Activated CD4-positive, alpha-beta T cell treated with anti-CD3 and anti-CD28 coated beads, Interleukin-2, amount 50 U/mL, for 16 hours (primary cell): Measurements from ENCODE around the gene PAQR7.
A peak's percentile ranks its signal among the peaks of the same experiment; 100 is the strongest.

Source experiments
- DNase-seq: peaks from one replicate; pipeline ENCODE4 v3.0.0-alpha.2; 2020

PAQR7 gene

DNA sequence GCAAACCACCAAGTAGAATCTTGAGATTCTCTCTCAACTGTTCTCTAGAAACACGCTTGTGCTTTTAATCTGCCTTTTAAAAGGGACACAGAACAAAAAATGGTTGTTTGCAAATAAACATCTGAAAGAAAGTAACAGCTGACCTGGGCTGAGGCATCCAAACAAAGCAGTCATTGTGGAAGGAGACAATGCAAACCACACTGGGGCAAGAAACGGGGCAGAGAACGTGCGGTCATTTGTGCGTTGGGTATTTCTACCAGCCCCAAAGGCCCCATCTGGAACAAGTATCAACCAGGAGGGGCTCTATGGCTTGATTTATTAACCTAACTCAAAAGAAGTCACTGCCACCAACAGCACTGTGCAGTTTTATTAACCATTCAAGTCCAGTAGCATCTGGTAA lies 24.7 kb upstream of the PAQR7 start:
- DNase-seq: no peak

DNA sequence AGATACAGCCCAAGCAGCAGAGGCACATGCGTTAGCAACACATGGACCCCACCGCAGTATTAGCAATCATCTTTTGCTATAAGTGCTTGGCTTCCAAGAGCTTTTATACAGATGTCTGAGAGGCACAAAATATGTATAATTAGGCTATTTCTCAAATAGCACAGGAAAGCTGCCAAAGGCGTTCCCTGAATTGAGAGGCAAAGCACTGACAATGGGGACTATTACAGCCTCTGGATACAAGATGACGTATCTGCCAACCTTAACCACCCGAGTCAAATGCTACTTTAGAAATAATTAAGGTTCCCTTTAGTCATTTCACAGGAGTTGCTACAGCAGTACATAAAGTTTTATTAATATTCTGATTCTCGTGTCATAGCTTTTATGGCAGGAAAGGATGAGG lies 24.3 kb upstream of the PAQR7 start:
- DNase-seq: no peak

DNA sequence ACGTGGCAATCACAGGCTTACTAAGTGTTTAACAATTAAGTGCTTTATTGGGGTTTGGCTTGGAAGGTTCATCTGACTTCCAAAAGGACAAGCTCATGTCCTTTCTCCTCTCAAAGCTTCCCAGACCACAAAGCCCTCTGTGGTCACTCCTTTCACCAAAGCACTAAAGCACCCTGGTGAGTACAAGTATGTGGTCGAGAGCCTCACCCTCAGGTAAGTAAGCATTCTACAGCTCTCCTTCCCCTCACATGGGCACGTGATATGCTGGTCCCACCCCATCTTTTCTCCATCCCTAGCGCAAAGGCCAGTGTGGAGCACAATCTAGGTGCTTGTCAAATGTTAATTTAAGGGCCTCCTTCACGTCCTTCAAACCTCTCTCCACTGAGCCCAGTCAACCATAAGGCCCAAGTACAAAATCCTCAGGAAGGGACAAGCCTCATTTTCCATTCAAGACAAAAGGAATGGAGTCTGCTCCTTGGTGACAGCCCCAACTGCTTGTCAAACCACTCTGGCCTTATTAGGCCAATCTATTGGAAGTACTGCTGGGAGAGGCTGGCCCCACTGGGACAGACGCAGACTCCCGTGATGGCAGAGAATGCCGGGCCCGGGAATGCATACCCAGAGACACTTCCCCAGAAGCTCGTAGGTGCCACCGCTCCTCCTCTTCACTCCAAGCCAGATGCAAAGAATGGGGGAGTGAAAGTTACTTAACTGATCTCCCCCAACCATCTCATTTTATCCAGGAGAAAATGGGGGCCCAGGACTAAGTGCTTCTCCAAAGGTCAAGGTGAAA lies 22.9 kb upstream of the PAQR7 start:
- DNase-seq: no peak

DNA sequence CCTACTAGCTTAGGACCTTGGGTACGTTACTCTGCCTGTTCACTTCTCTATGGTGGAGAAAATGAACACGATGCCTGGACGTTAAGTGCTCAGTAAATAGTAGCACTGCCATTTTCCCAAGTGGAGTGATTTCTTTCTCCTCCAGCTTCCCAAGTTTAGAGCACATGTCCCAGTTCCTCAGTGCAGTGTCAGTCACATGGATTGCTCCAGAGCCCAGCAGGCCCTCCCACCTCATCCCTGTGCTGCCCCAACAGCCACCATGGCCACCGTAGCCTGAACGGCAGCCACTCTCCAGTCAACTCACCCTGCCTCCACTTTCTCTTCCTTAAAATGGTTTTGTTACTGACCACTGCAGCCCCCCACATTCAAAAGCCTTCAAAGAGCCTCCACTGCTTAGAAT lies 22.2 kb upstream of the PAQR7 start:
- DNase-seq: no peak

DNA sequence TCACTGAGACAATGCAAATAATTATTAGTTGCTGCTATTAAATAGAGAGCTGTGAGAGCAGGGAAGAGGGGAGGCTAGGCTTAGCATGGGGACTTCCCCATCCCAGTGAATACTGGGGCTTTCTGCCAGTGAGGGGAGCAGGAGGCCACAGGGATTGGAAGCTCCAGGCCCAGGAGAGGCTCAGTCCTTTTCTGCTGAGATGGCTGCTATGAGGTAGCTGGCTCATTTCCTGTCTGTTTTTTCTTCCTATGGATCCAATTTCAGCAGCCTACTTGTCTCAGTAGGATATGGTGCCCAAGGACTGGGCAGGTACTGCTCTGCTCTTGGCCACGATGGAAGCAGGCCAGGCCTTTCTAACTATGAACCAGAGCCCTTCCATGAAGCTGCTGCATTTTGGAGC lies 20.8 kb upstream of the PAQR7 start:
- DNase-seq: no peak

DNA sequence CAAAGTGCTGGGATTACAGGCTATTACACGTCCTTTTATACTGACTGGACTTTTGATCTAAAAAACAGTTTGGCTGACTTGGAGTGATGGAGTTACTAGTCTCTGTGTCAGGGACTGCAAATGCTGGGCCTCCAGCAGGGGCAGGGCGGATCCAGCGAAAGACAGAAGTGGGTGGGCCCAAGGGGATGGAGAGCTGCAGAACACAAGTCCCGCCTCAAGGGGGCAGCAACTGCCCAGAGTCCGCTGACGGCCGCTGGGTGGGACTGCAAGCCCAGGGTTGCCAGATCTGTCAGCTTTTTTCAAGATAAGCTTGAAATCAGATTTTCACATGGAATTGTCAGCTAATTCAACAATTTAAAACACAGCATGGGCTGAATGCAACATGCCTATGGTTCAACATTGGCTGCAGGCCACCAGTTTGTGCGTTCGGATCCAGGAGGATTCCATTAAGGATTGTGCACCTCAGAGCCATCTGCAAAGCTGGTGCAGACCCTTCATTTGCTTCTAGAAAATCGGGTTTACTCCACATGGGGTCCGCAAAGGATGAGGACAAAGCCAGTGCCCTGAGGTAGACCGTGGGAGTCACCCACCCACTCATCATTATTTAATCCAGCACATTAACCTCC lies 20.0 kb upstream of the PAQR7 start:
- peak; percentile 90 for DNase-seq

DNA sequence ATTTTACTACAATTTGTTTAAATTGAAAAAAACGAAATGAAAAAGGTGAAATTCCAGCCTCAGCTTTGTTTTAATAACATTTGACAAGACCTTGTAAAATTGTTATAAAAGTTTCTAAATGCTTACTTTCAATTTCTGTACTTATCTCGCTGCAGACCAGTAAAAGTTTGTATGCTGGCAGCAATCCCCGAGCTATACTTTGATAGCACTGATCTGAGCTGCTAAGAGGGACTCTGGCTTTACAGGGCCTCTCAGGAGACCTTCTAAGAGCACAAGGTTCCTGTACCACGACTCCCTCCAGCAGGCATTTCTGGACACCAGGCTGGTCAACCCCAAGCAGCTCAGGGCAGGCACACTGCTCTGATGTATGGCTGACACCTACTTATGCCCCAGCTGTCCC lies 17.6 kb upstream of the PAQR7 start:
- no peak for DNase-seq

DNA sequence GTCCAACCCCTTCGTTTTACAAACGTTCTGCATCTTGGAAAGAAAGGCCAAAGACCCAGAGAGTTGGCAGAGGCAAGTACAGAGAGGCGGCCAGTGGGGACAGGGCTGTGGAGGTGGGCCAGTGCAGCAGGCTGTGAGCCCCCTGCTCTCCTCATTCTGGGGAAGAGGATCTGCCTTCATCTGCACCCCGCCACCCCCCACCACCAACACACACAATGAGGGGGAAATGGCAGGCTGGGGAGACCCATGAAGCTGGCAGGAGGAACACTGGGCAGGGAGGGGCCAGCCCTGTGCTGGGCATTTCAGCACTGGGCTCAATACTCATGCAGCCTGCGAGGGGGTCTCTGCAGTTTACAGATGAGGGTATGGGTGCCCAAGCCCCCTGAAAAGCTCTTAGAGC lies 16.1 kb upstream of the PAQR7 start:
- no peak for DNase-seq

DNA sequence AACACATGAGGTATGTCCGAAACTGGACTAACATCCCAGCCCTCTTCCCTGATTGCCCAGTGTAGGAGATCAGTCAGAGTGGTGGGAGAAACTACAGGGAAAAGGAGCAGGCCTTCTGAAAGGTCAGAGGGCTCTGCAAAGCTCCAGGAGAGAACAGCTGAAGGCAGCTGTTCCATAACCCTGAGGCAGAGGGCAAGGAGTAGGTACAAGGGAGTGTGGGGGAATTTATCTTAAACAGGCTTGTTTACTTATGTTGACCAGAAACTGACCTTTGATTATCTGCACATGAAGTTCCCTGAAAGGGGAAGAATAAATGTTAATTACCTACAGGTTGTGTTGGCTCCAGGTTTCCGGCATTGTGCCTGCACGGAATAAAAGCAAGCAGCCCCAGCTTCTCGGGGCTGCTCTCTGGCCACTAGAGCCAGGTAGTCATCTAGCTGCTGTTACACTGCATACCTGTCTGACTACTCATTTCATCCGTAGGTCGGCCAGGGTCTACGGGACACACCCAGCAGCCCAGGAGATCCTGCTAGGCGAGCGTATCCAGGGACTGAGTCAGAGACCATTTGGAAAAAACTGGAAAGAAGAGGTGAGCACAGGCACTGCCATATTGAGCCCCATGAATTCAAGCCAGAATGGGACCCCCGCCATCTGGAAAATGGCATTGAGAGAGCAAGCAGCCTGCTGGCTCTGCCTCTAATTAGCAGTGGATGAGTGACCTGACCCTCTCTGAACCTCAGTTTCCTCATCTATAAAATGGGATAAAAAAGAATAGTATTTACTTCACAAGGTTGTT lies 14.9 kb upstream of the PAQR7 start:
- DNase-seq: no peak

DNA sequence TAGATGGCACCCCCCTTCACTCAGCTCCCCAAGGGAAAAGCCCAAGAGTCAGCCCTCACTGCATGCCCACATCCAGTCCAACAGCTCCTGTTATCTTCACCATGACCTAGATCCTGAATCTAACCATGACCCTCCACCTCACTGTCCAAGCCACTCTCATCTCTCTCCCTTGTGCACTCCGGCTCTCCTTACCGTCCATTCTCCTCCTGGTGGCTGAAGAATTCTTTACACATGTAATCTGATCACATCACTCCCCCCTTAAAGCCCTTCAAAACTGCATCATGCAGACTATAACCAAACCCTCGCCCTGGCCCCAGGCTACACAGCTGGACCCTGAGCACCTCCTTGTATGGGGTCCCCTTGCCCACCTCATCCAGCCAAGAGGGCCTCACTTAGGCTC lies 14.0 kb upstream of the PAQR7 start:
- DNase-seq: no peak

DNA sequence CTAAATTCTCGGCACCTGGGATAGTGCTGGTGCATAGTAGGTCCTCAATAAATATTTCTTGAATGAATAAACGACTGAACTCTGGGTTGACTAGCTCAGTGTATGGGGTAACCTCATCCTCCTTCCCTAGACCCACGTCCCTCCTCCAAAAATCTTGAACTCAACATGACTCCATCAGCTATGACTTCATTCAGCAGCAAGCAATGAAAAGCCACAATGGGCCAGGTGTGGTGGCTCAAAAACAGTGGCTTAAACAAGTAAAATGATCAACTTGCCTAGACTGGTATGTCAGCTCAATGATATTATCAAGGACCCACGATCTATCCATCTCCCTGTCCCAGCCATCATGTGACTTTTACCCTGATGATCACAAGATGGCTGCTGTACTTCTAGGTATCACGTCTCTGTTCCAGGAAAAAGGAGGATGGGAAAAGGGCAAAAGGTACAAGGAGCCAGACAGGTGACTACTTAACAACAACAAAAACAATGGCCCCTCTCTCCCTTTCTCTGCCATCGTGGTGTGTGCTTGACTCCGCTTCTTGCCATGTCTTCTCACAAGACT lies 13.0 kb upstream of the PAQR7 start:
- no peak for DNase-seq

DNA sequence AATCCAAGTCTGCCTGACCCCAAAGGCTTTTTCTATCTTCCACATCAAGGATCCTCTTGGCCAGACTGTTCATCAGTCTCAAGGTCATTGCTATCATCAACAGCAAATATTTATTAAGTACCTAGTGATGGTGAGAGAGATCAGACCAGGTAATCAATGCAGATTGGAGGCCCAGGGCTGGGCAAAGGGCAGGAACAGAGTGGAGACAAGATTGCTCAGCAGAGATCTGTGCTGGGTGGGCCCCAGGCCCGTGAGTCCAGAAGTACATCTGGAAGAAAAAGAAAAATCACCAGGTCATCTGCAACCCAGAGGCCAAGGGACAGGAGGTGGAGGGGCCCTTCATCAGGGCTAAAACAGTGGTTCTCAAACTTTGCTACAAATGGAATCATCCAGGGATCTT lies 10.1 kb upstream of the PAQR7 start:
- DNase-seq: no peak

DNA sequence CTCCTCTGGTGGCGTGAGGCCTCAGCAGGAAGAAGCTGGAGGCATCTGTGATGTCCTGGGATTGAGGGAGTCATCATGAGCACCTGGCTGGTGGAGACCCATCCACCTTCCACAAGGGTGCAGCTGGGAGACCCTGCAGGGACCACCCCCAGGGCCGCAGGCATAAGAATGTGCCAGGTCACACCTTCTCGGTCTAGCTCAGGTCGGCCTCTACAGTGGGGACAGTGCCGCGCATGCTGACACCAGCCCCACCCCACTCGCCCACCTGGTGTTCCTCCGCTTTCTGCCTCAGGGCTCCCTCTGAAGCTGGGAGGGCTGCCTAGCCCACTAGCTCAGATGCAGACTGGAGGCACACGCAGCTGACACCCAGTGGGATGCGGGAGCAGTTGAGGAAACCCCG lies 5.8 kb upstream of the PAQR7 start:
- no peak for DNase-seq

DNA sequence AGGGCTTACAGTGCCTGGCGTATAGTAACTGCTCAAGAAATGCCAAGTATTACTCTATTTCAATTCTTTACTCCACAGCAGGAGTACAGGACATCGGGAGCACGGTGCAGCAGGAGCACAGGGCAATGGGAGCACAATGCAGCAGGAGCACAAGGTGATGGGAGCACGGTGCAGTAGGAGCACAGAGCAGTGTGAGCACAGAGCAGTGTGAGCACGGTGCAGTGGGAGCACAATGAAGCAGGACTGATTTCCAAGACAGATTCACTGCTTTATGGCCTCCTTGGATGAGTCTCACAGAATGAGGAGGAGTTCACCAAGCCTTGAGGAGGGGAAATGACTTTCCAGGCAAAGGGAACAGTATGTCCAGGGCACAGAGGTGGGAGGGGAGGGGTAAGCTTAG lies 5.0 kb upstream of the PAQR7 start:
- no peak for DNase-seq

DNA sequence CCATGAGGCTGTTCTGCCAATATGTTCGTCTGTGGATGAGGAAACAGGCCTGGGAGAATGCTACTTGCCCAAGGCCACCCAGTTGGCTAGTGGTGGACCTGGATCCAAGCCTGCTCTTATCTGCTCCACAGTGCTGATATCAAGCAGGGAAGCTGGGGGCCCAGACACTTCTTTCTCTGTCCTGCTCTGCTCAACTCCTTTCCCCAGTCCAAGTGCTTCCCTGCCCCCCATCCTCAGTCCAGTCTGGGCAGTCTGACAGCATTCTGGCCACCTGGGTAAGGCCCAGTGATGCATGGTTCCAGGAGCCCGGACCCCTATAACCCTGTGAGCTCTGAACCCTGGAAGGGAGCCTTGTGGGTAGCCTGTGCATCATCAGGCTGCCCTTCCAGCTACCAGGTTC lies 4.2 kb upstream of the PAQR7 start:
- no peak for DNase-seq

DNA sequence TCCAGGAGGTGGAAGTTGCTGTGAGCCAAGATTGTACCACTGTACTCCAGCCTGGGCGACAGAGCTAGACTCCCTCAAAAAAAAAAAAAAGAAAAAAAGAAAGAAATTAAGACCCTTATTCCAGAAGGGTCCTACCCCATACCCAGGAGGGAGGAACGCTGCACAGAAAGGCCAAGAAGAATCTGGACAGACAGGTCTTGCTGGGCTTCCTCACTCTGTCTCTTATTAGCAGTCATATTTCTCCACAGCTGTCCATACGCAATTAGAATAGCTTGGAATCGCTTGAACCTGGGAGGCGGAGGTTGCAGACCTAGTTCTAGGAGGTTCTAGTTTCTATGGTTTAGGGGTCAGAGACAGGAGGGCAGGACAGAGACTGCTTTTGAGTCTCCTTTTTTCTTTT lies 3.2 kb upstream of the PAQR7 start:
- DNase-seq: no peak

DNA sequence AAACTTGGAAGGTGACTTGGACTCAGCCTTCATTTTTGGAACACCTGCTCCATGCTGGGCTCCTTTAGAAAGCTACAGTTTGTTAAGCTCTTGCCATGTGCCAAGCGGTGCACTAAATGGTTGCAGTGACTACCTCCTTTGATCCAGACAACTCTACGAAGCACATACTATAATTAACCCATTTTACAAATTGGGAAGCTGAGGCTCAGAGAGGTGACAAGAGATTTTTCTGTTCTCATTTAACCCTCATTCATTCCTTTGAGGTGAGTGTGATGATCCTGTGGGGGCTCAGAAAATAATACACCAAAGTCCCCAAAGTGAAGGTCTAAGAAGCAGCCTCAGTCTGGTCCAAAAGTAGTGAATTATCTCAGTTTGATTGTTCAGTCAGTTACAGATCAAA lies 1.6 kb upstream of the PAQR7 start:
- DNase-seq: no peak

DNA sequence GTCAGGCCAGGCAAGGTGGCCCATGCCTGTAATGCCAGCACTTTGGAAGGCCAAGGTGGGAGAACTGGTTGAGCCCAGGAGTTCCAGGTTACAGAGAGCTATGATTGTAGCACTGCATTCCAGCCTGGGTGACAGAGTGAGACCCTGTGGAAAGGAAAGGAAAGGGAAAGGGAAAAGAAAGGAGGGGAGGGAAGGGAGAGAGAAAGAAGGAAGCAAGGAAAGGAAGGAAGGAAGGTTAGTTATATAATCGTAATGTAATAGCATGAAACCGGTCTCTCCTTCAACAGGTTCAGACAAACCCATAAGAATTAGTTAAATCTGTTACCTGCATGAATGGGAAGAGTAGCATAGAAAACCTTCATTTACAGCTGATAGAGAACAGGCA lies 1.2 kb upstream of the PAQR7 start:
- DNase-seq: no peak

DNA sequence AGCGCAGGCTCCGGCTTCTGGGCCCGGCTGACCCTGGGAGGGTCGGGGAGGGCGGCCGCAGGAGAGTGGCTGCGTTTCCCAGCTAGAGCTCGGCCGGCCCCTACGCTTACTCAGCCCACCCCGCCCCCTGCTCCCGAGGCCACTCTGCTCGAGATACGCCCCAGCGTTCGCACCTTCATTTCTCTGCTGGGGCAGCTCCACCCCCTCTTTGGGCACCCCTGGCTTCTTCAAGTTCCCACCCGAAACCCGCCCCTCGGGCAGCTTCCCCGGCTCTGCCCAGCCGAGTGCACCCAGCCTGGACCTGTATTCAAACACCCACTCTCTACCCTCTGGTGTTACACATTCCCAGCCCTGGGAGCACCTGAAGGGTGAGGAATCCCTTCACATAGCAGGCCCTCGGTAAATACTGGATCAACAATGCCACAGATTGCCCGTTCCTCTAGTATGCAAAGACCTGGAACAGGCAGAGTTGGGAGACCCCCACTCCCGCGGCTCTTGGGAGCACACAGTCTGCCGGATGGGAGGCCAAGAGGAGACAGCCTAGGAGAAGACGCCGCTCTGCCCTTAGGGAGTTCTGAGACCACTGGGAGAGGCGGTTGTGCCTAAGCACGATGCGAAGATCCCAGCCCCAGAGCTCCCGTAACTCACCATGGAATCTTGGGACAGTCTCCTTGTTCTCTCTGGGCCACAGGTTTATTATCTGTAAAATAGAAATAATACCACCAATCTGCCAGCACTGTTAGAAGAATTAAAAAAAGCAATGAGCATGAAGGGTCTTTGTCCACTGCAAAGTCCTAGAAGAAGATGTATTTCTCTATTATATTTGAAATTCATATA lies 566 bp upstream of the PAQR7 start:
- no peak for DNase-seq

DNA sequence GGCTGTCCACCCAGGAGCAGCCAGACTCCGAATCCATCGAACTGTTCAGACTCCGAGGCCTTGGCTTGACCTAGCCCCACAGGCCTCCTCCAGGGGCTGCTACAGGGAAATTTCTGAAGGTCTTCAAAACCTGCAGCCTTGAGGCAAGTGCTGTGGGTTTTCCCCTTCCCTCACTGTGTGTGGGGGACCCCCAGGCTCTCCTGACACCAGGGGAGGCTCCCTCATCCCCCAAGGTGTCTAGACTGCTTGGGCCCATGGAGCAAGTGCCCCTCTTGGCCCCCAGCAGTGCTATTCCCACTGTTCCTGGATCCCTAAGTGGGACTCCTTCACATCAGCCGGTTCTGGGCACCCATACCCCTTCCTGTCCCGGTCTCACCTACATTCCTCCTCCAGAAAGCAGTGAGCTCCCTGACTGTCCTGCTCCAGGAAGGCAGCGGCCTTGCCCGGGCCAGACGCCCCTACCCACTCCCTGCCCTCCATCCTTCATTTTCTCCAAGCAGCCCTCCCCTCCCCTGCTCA lies 814 bp downstream of the PAQR7 start:
- DNase-seq: no peak

DNA sequence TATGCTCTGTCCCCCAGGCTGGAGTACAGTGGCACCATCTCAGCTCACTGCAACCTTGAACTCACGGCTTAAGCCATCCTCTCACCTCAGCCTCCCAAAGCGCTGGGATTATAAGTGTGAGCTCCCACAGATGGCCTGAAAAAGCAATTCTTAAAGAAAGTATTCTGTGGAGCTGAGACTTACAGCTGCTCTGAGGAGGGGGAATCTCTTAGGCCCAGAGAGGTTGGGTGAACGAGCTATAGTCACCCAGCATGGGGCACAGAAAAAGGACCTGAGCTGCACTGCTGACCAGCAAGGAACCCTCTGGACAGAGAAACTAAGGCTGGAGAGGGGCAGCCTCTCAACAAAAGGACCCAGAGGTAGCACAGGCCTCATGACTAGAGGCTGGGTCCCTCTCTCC lies 1.3 kb downstream of the PAQR7 start:
- DNase-seq: no peak

DNA sequence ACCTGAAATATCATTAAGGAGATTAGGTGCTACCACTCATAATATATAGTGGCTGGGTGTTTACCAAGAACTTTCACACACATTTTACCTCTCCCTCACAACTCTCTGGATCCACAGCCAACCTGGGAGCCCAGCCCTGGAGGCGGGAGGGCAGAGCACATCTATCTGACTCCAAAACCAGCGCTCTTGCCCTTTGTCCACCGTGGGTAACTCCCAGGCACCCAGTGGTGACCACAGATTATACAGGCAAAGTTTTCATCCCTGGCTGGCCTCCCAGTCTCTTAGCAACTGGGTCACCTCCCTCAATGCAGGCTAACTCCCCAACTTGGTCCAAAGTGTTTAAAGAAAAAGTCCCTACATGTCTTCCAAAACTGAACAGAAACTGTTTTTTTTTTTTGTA lies 2.4 kb downstream of the PAQR7 start:
- no peak for DNase-seq

DNA sequence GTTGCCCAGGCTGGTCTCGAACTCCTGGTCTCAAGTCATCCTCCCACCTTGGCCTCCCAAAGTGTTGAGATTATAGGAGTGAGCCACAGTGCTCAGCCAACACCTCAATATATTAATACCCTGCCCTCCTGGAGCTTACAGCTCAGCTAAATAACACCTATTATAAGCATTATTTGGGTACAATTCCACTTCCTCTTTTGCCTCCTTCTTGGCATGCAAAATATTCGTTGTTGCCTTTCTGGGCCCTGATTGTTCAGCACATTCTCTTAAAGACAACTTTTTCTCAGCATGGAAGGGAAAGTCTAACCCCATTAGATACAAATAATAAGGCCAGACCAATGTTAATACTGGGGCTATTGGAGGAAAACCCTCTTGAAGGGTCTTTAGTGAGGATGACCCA lies 2.8 kb downstream of the PAQR7 start:
- DNase-seq: no peak
